IMR-90 (cell line): ENCODE results near the gene PPP3CA. TPM values are rescaled to one million over a fixed set of nuclear protein-coding genes. Genes with fewer than 3 reads are reported as not detected.

Source experiments
- ATAC-seq: fragments of 200-7000 bp; cut with Tn5 transposase; 2 replicates; pipeline ENCODE4 v1.9.1; 2020; ENCODE audit warnings: low read depth, mild to moderate bottlenecking, moderate library complexity
- BruUV-seq: library from RNA; stranded (reverse); fragments of 400-500 nt; replicated peaks from 2 replicates; lab custom pipeline; 2021; lab: Mats Ljungman, UMichigan
- CTCF ChIA-PET: fragments of 300-600 bp; formaldehyde crosslinking; extraction: SDS; loops from one replicate; lab custom pipeline; 2021; ENCODE audit warnings: antibody characterized with exemption; lab: Yijun Ruan, JAX
- POLR2A ChIA-PET: fragments of 300-600 bp; sonication (Branson Sonifier 250); formaldehyde crosslinking; loops from one replicate; lab custom pipeline; 2022; ENCODE audit warnings: antibody characterized with exemption; ENCODE audit not compliant: unreplicated experiment; lab: Charles Lee
- DNase-seq: peaks from one replicate; pipeline ENCODE4 v3.0.0; 2013
- H2AFZ ChIP-seq: replicated peaks from 2 replicates; pipeline ENCODE3; 2013; ENCODE audit warnings: low read length, mild to moderate bottlenecking; ENCODE audit not compliant: poor library complexity
- H2AK5ac ChIP-seq: 2 replicates; pipeline ENCODE4 v1.6.1; 2013; ENCODE audit warnings: low read depth, low read length, inconsistent platforms
- H2AK9ac ChIP-seq: replicated peaks from 2 replicates; pipeline ENCODE3; 2013; ENCODE audit warnings: mild to moderate bottlenecking, low read depth, low read length, moderate library complexity; ENCODE audit not compliant: poor library complexity
- H2BK120ac ChIP-seq: 2 replicates; pipeline ENCODE4 v1.6.1; 2013; ENCODE audit warnings: low read depth, low read length, inconsistent platforms
- H2BK15ac ChIP-seq: 3 replicates; pipeline ENCODE4 v1.6.1; 2013; ENCODE audit warnings: low read depth, low read length, inconsistent platforms
- H2BK20ac ChIP-seq: 2 replicates; pipeline ENCODE4 v1.6.1; 2013; ENCODE audit warnings: low read depth, mild to moderate bottlenecking, inconsistent platforms, low read length, moderate library complexity
- H2BK5ac ChIP-seq: 2 replicates; pipeline ENCODE4 v1.6.1; 2013; ENCODE audit warnings: mild to moderate bottlenecking, low read depth, low read length, inconsistent platforms; ENCODE audit not compliant: poor library complexity, severe bottlenecking
- H3K14ac ChIP-seq: replicated peaks from 2 replicates; pipeline ENCODE4 v1.6.1; 2013; ENCODE audit warnings: low read depth, low read length, inconsistent platforms
- H3K18ac ChIP-seq: 2 replicates; pipeline ENCODE4 v1.6.1; 2013; ENCODE audit warnings: low read depth, low read length, control low read depth
- H3K23ac ChIP-seq: 2 replicates; pipeline ENCODE4 v1.6.1; 2013; ENCODE audit warnings: low read depth, low read length, inconsistent platforms
- H3K27ac ChIP-seq: 2 replicates; pipeline ENCODE4 v1.5.1; 2013; ENCODE audit warnings: mild to moderate bottlenecking, control low read depth, low read length; ENCODE audit not compliant: insufficient read depth
- H3K27me3 ChIP-seq: 2 replicates; pipeline ENCODE4 v1.6.1; 2013; ENCODE audit warnings: low read length; ENCODE audit not compliant: control insufficient read depth, insufficient read depth
- H3K36me3 ChIP-seq: 2 replicates; pipeline ENCODE4 v1.6.1; 2013; ENCODE audit warnings: low read length, mixed read lengths; ENCODE audit not compliant: control insufficient read depth, insufficient read depth
- H3K4ac ChIP-seq: 2 replicates; pipeline ENCODE4 v1.6.1; 2013; ENCODE audit warnings: low read depth, low read length, inconsistent platforms
- H3K4me1 ChIP-seq: 2 replicates; pipeline ENCODE4 v1.6.1; 2013; ENCODE audit warnings: low read length, mixed read lengths; ENCODE audit not compliant: control insufficient read depth, insufficient read depth
- H3K4me2 ChIP-seq: 2 replicates; pipeline ENCODE4 v1.6.1; 2013; ENCODE audit warnings: low read depth, mild to moderate bottlenecking, control low read depth, low read length, moderate library complexity
- H3K4me3 ChIP-seq: 2 replicates; pipeline ENCODE4 v1.5.1; 2013; ENCODE audit warnings: low read depth, mild to moderate bottlenecking, control low read depth, low read length, moderate library complexity; ENCODE audit not compliant: insufficient read depth
- H3K56ac ChIP-seq: 2 replicates; pipeline ENCODE4 v1.6.1; 2013; ENCODE audit warnings: low read length, inconsistent platforms; ENCODE audit not compliant: insufficient read depth; ENCODE audit errors: extremely low read depth
- H3K79me1 ChIP-seq, 2 experiments: 2 replicates each; pipeline ENCODE4 v1.6.1; 2013; ENCODE audit warnings: low read length in 2 of 2, inconsistent platforms in 1 of 2, low read depth in 1 of 2
- H3K9ac ChIP-seq: 2 replicates; pipeline ENCODE4 v1.6.1; 2013; ENCODE audit warnings: low read depth, low read length, control low read depth
- H3K9me1 ChIP-seq: 2 replicates; pipeline ENCODE4 v1.6.1; 2013; ENCODE audit warnings: low read length, inconsistent platforms; ENCODE audit not compliant: insufficient read depth
- H3K9me3 ChIP-seq: 2 replicates; pipeline ENCODE4 v1.6.1; 2013; ENCODE audit warnings: low read length; ENCODE audit not compliant: control insufficient read depth, insufficient read depth
- H4K20me1 ChIP-seq: 2 replicates; pipeline ENCODE4 v1.6.1; 2013; ENCODE audit warnings: low read length, inconsistent platforms; ENCODE audit not compliant: insufficient read depth
- H4K5ac ChIP-seq: 2 replicates; pipeline ENCODE4 v1.6.1; 2013; ENCODE audit warnings: mild to moderate bottlenecking, low read depth, low read length, control low read depth
- H4K8ac ChIP-seq, 2 experiments: 2 replicates each; pipeline ENCODE4 v1.6.1; 2013; ENCODE audit warnings: low read depth in 2 of 2, low read length in 2 of 2, control low read depth in 1 of 2, inconsistent platforms in 1 of 2
- H4K91ac ChIP-seq: 2 replicates; pipeline ENCODE4 v1.6.1; 2013; ENCODE audit warnings: low read depth, low read length, inconsistent platforms; ENCODE audit not compliant: insufficient read depth
- BHLHE40 ChIP-seq: fragments of 150-350 bp; IDR thresholded peaks from 2 replicates; pipeline ENCODE4 v1.6.1; 2016; ENCODE audit warnings: mild to moderate bottlenecking, low read depth, low read length
- CEBPB ChIP-seq: IDR thresholded peaks from 2 replicates; pipeline ENCODE4 v1.6.1; 2012; ENCODE audit warnings: low read depth, low read length, improper control_type of control experiment
- ELK1 ChIP-seq: fragments of 150-350 bp; IDR thresholded peaks from 2 replicates; pipeline ENCODE4 v1.6.1; 2016; ENCODE audit warnings: low read depth, mild to moderate bottlenecking, low read length, moderate library complexity, borderline replicate concordance
- MAFK ChIP-seq: IDR thresholded peaks from 2 replicates; pipeline ENCODE4 v1.6.1; 2012; ENCODE audit warnings: low read depth, low read length, improper control_type of control experiment
- RCOR1 ChIP-seq: IDR thresholded peaks from 2 replicates; pipeline ENCODE4 v1.6.1; 2012; ENCODE audit warnings: mild to moderate bottlenecking, low read length, improper control_type of control experiment; ENCODE audit not compliant: insufficient replicate concordance
- USF2 ChIP-seq: fragments of 150-350 bp; IDR thresholded peaks from 2 replicates; pipeline ENCODE4 v1.6.1; 2017; ENCODE audit warnings: mild to moderate bottlenecking, antibody characterized with exemption, low read length, low read depth
- WGBS, 2 experiments: methylation state at CpG; one replicate each; pipeline versions ENCODE4 v1.1.5 to v1.1.7; 2013; ENCODE audit warnings: missing lambda C conversion rate in 2 of 2; ENCODE audit not compliant: insufficient read length in 1 of 2; ENCODE audit errors: extremely low coverage in 2 of 2; 5-methylcytosine and 5-hydroxymethylcytosine counted together
- dilution Hi-C: fragments of 300-500 bp; cut with HindIII; formaldehyde crosslinking; loops from one replicate; pipeline ENCODE4 v1.14.3; 2018; ENCODE audit warnings: low sequenced_read_pairs; ENCODE audit not compliant: unreplicated experiment
- in situ Hi-C: fragments of 300-500 bp; cut with MboI; formaldehyde crosslinking; loops from 3 replicates; pipeline ENCODE4 v1.14.3; 2019; ENCODE audit warnings: low sequenced_read_pairs, inconsistent platforms, mixed read lengths
- intact Hi-C: fragments of 100-400 bp; cut with micrococcal nuclease; formaldehyde crosslinking; loops from 2 replicates; pipeline ENCODE4 v1.10.0; 2022
- polyA plus RNA-seq, 3 experiments: library from polyadenylated mRNA; depleted of rRNA; stranded (reverse); fragments of >200 nt; gene quantifications; 2 replicates each; pipeline ENCODE4 v1.2.3, GENCODE V29; 2012; ENCODE audit warnings: low replicate concordance in 1 of 3
- total RNA-seq: library from RNA; depleted of rRNA; stranded (reverse); fragments of >200 nt; gene quantifications from 2 replicates; pipeline ENCODE4 v1.2.3, GENCODE V29; 2012

Gene PPP3CA
- total and polyA plus RNA-seq, 2 of the 4 experiments (the other 2 are of a cell fraction) = 14.5 to 48.6 TPM

GRCh38 chr4:101118617-101119016 lies 228.7 kb downstream of the PPP3CA start:
- WGBS, 2 experiments = no CpG with 5 or more reads among the region's 1 CpG
- H3K9me3 ChIP-seq = no peaks in the 10 kb centered on the region
- H4K8ac ChIP-seq = no peak overlapping the region

More at GRCh38 chr4:101118617-101119016, 228.7 kb downstream of the PPP3CA start:
- intact Hi-C loops = no loop called here
- no peaks in the 10 kb centered on the region for H3K9me1 ChIP-seq
- DNase-seq (no peak), ATAC-seq (no peak)
- no peaks in the 10 kb centered on the region for H3K4me1 ChIP-seq
- H2AFZ ChIP-seq = no peak overlapping the region
- H2BK15ac ChIP-seq = no peak overlapping the region
- no peak overlapping the region for H2AK5ac ChIP-seq
- H3K4ac ChIP-seq = no peak overlapping the region
- ChIA-PET POLR2A (no interaction called here), CTCF (no interaction called here)
- H3K14ac ChIP-seq = no peak overlapping the region
- no peaks in the 10 kb centered on the region for H3K27me3 ChIP-seq
- H2AK9ac ChIP-seq = no peak overlapping the region
- no peak overlapping the region for H3K27ac ChIP-seq
- no peak overlapping the region for H3K18ac ChIP-seq
- in situ Hi-C loops = no loop called here
- no peak overlapping the region for H3K9ac ChIP-seq
- no peak overlapping the region for H2BK20ac ChIP-seq
- BruUV-seq = no TSS peak
- H4K5ac ChIP-seq = no peak overlapping the region
- H4K91ac ChIP-seq = no peak overlapping the region
- H3K4me2 ChIP-seq = no peak overlapping the region
- TF ChIP-seq BHLHE40 (no peak), CEBPB (no peak), USF2 (no peak), MAFK (no peak), RCOR1 (no peak), ELK1 (no peak)
- H3K23ac ChIP-seq = no peak overlapping the region
- peaks cover 13 to 18% of the 10 kb centered on the region in 2 experiments; a peak in 1 of 4 replicates for H3K79me1 ChIP-seq
- no peak overlapping the region for H2BK120ac ChIP-seq
- H4K20me1 ChIP-seq = no peaks in the 10 kb centered on the region
- no peak overlapping the region for H2BK5ac ChIP-seq
- H3K4me3 ChIP-seq = no peak overlapping the region
- H3K36me3 ChIP-seq = no peaks in the 10 kb centered on the region
- dilution Hi-C loops = no loop called here
- H3K56ac ChIP-seq = no peak overlapping the region
